ENCODE data around the gene EXOC3.
"Not testable (repeated sequence)": the region's sequence is repeated elsewhere in the genome, so short reads cannot be mapped to it uniquely, and the experiment has no call there.

The EXOC3 gene

DNA sequence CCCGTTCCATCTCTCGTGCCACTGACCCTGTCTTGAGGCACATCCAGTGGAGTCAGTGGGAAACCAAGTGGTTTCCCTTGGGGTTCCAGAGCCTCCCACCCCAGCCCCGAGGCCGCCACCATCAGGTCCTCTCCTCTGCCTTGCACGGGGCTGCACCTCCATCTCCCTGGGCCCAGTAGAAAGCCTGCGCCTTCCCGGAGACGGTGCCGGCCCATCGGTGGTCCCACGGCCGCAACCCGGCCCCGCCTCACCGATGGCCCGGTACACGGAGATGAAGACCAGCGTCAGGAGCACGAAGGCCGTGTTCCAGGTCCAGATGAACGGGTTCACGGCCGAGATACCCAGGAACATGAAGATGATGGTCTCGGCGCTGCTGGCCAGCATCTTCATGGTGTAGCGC is 40.0 kb downstream of the EXOC3 start:
- no peak overlapping the region for H3K27ac ChIP-seq
- DNase-seq (ENCODE audit: low spot score): no peak
- TF ChIP-seq, protein P1, sequence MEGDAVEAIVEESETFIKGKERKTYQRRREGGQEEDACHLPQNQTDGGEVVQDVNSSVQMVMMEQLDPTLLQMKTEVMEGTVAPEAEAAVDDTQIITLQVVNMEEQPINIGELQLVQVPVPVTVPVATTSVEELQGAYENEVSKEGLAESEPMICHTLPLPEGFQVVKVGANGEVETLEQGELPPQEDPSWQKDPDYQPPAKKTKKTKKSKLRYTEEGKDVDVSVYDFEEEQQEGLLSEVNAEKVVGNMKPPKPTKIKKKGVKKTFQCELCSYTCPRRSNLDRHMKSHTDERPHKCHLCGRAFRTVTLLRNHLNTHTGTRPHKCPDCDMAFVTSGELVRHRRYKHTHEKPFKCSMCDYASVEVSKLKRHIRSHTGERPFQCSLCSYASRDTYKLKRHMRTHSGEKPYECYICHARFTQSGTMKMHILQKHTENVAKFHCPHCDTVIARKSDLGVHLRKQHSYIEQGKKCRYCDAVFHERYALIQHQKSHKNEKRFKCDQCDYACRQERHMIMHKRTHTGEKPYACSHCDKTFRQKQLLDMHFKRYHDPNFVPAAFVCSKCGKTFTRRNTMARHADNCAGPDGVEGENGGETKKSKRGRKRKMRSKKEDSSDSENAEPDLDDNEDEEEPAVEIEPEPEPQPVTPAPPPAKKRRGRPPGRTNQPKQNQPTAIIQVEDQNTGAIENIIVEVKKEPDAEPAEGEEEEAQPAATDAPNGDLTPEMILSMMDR (conservative IDR thresholded peaks at IDR 0.05; ENCODE audit: low read depth): no peak
- CTCF ChIA-PET: no interaction called here
- POLR2A ChIA-PET (ENCODE audit: low non-redundant PET): no interaction called here

DNA sequence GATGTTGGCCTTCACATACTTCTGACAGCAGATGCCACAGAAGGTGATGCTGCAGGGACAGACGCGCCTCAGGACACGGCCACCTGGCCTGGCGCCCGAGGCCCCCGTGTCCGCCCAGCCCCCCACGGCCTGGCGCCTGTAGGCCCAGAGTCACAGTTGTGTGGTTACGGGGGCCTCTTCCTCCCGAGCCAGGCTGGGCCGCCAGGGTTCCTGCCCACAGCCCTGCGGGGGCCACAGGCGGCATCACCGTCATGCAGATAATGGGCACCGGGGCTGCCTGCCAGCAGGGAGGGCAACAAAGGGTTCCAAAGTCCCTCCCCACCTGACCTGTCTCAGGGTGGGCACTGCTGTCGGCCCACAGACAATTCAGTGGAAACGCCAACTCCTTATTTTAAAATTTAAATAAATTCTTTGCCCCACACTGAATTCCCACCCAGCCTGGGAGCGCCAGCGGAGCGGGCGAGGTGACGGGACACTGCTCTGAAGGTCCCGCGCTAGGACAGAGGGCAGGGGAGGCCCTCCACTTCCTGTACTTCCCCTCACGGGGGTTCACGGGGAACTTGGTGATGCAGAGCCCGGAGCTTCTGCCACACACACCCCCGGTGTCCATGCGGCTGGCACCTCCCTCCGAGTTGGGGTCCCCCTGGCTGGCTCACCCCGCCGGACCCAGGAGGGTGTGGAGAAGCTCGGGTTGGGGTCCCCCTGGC is 40.6 kb downstream of the EXOC3 start:
- no peak overlapping the region for H3K27ac ChIP-seq
- CTCF ChIA-PET: no interaction called here
- DNase-seq (ENCODE audit: low spot score): no peak
- TF ChIP-seq, protein P1 (conservative IDR thresholded peaks at IDR 0.05; ENCODE audit: low read depth): no peak
- POLR2A ChIA-PET (ENCODE audit: low non-redundant PET): no interaction called here

DNA sequence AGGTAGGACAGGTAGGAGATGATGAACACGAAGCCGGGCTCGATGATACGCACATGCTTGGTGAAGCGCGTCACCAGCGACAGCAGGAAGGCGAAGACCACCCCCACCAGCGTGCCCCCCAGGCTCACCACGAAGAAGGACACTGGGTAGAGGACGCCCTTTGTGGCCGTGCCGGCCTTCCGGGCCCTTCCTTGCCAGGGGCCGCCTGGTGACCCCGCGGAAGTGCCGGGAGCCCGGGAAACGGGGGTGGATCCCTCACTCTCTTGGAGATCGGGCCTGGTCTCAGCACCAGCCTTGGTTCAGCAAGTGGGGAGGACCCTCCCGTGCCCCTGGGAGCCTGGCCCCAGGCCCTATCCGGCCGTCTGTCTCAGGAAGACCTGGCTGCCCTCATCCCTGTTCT is 41.6 kb downstream of the EXOC3 start:
- CTCF ChIA-PET: no interaction called here
- TF ChIP-seq, protein P1 (conservative IDR thresholded peaks at IDR 0.05; ENCODE audit: low read depth): no peak
- no peak for DNase-seq (ENCODE audit: low spot score)
- H3K27ac ChIP-seq: no peak overlapping the region
- POLR2A ChIA-PET (ENCODE audit: low non-redundant PET): no interaction called here

DNA sequence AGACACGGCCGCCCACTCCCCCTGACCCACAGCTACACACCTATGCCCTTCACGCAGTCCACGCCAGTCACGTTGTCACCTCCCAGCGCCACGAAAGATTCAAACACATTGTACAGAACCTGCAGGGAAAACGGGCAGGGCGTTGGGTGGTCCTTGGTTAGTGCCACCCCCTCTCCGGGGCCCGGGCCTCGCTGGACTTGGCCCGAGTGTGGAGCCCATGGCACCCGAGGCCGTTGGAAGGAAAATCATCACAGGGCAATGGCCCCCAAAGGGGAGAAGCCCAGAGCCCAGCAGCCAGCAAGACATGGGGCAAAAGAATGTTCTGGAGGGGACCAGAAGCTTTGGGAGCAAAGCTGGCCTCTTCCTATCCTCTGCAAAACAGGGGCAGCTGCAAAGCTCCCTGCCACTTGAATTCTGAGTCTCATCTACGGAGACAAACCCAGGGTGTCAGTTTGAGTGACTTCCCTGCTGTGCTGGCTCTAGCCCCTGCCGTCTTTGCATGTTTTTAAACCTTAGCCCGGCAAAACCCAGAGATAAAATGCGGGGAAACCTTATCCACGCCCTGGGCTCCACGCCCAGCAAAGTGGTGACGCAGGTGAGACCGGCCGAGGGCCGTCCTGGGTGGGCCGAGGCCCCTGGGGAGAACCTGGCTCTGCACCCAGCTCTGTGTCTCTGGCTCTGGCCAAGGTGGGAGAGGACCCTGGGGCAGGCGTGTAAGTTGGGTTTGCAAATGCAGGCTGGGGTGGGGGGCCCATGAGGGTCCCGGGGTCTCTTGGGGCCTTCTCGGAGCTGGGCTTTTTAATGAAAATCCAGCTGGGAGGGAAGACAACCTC is 42.4 kb downstream of the EXOC3 start:
- DNase-seq (ENCODE audit: low spot score): no peak
- TF ChIP-seq, protein P1 (conservative IDR thresholded peaks at IDR 0.05; ENCODE audit: low read depth): no peak
- peak overlapping the region; percentile 5; the same call in 1 of the 2 replicates for H3K27ac ChIP-seq
- CTCF ChIA-PET: no interaction called here
- POLR2A ChIA-PET (ENCODE audit: low non-redundant PET): no interaction called here

DNA sequence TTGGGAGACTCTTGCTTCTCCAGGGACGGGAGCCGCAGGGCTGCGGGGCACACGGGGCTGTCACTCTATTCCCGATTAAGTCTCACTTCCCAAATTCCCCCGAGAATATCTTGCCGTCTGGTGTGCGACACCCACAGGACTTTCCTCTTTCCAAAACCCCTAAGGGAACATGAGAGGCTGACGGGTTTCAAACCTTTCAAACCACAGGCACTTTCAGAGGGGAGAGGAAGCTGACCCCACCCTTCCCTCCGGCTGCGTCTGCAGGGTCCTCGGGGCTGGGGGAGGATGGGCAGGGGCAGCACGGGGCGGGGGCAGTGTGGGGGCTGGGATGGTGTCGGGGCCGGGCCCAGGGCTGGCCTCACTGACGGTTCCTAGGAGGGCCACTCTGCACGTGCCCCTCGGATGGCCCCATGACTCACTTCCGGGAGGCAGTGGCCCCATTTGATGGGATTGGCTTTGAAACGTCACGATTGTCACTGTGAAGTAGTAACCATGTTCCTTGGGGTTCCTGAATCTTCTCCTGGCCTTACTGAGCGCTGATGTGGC is 43.0 kb downstream of the EXOC3 start:
- TF ChIP-seq, protein P1 (conservative IDR thresholded peaks at IDR 0.05; ENCODE audit: low read depth): no peak
- ChIA-PET POLR2A (ENCODE audit: low non-redundant PET) (no interaction called here), CTCF (no interaction called here)

DNA sequence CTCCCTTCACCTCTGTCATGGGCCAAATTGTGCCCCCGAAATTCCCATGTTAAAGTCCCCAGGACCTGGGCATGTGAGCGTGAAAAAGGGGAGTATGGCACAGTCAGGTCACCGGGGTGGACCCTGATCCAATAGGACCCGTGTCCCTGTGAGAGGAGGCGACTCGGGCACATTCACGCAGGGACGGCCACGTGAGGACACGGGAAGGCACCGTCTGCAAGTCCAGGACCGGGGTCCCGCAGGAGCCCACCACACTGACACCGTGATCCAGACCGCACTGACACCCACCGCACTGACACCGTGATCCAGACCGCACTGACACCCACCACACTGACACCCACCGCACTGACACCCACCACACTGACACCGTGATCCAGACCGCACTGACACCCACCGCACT is 43.6 kb downstream of the EXOC3 start:
- H3K27ac ChIP-seq; DNase-seq (ENCODE audit: low spot score); CTCF ChIA-PET; POLR2A ChIA-PET (ENCODE audit: low non-redundant PET): not testable (repeated sequence)

More for the DNA sequence above, 43.0 kb downstream of the EXOC3 start:
- no peak for DNase-seq (ENCODE audit: low spot score)
- H3K27ac ChIP-seq: peak overlapping the region; percentile 5; the same call in 1 of the 2 replicates

DNA sequence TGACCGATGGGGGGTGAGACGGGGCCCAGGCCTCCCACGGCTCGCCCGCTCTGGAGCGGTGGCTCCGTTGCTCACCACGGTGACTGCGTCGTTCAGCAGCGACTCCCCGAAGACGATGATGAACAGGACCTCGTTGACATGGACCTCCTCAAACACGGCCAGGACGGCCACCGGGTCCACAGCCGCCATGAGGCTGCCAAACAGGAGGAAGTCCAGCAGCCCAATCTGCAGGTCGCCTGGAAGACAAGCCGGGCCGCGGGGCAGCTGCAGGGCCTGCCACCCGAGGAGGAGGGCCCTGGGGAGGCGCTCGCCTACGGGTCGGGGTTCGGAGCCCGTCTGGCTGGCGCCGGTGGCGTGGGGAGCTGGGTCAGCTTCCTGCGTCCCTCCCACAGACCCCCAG is 45.3 kb downstream of the EXOC3 start:
- POLR2A ChIA-PET (ENCODE audit: low non-redundant PET): no interaction called here
- no peak for DNase-seq (ENCODE audit: low spot score)
- H3K27ac ChIP-seq: no peak overlapping the region
- CTCF ChIA-PET: interaction anchor here (0.5 kb wide), 1 partner anchor 13 kb away, joined by 3 read pairs; no protein-coding TSS in a partner anchor
- TF ChIP-seq, protein P1 (conservative IDR thresholded peaks at IDR 0.05; ENCODE audit: low read depth): no peak
